ENCODE measurements around the gene CPEB4. TPM values are rescaled to one million over a fixed set of nuclear protein-coding genes. Genes with fewer than 3 reads are reported as not detected.

The CPEB4 gene
- 10 to 100 TPM; 33.2 to 51.6 (median 44.8) TPM for total RNA-seq

GRCh38 chr5:173887610-173888472 lies at the start of gene CPEB4:
TSS of gene CPEB4 (plus strand) at chr5:173888349. CDS start at chr5:173889734, 1,385 bp downstream.
- Histone ChIP-seq H3K9me3 (no peaks in the 10 kb centered on the region), H3K4me1 (peaks cover 25 to 80% (median 39%) of the 10 kb centered on the region in 3 donors), H3K36me3 (no peaks in the 10 kb centered on the region), H3K27ac (peak within 1 kb of the TSS; percentile 91 to 95 (median 92)), H3K4me3 (peak within 1 kb of the TSS; percentile 69 to 97 (median 83)), H3K27me3 (no peaks in the 10 kb centered on the region)
- intact Hi-C loops (cut with DNase I), result loop anchor here (10.0 kb wide), 1 partner anchor 103 kb away; no protein-coding TSS in a partner anchor
- WGBS, 2 donors, result 4 to 16% methylated on average over 17 to 47 of the region's 55 CpGs
- TF ChIP-seq CTCF (IDR thresholded peaks at IDR 0.05) (peak in 2 of 6 experiments; percentile 10 to 15), POLR2A (IDR thresholded peaks at IDR 0.05) (peak in 3 of 4 donors; percentile 96 to 98 (median 97))
- DNase-seq, result peak; percentile 94

GRCh38 chr5:173839117-173839713 lies 48.9 kb upstream of the CPEB4 start:
- DNase-seq, result no peak
- TF ChIP-seq CTCF (IDR thresholded peaks at IDR 0.05), result no peak
- TF ChIP-seq POLR2A (IDR thresholded peaks at IDR 0.05), result no peak
- 57 to 66% methylated on average over 5 of the region's 5 CpGs for WGBS, 2 donors
- H3K4me1 ChIP-seq, result peaks cover 0 to 7% (median 0%) of the 10 kb centered on the region in 3 donors
- no peaks in the 10 kb centered on the region for H3K9me3 ChIP-seq
- H3K27ac ChIP-seq, result no peak overlapping the region
- H3K27me3 ChIP-seq, result no peaks in the 10 kb centered on the region
- no peaks in the 10 kb centered on the region for H3K36me3 ChIP-seq
- intact Hi-C loops (cut with DNase I), result no loop called here
- no peak overlapping the region for H3K4me3 ChIP-seq

- no peak overlapping the region for H3K27ac ChIP-seq
- H3K27me3 ChIP-seq, result no peaks in the 10 kb centered on the region
- no peaks in the 10 kb centered on the region for H3K36me3 ChIP-seq
- H3K9me3 ChIP-seq, result no peaks in the 10 kb centered on the region
- no peak overlapping the region for H3K4me3 ChIP-seq
- peaks cover 0 to 5% (median 0%) of the 10 kb centered on the region in 3 donors for H3K4me1 ChIP-seq
- TF ChIP-seq POLR2A (IDR thresholded peaks at IDR 0.05), result no peak
- TF ChIP-seq CTCF (IDR thresholded peaks at IDR 0.05), result no peak
- DNase-seq, result no peak
- intact Hi-C loops (cut with DNase I), result no loop called here
- 88 to 92% methylated on average over 6 of the region's 6 CpGs for WGBS, 2 donors
These were observed 47.8 kb upstream of the CPEB4 start for GRCh38 chr5:173840111-173840983.

- DNase-seq, result no peak
- Histone ChIP-seq H3K27ac (no peak overlapping the region), H3K27me3 (no peaks in the 10 kb centered on the region), H3K4me1 (no peaks in the 10 kb centered on the region), H3K4me3 (no peak overlapping the region), H3K36me3 (no peaks in the 10 kb centered on the region), H3K9me3 (no peaks in the 10 kb centered on the region)
- TF ChIP-seq CTCF (IDR thresholded peaks at IDR 0.05) (no peak), POLR2A (IDR thresholded peaks at IDR 0.05) (no peak)
- WGBS, 2 donors, result 83 to 88% methylated on average over 3 of the region's 3 CpGs
- intact Hi-C loops (cut with DNase I), result no loop called here
These were observed 46.4 kb upstream of the CPEB4 start for GRCh38 chr5:173841710-173842109.

Data from esophagus squamous epithelium (tissue), 5 donors.